ENCODE measurements around the gene RASD2. TPM values are rescaled to one million over a fixed set of nuclear protein-coding genes. Genes with fewer than 3 reads are reported as not detected.
"Not testable (repeated sequence)": the region's sequence is repeated elsewhere in the genome, so short reads cannot be mapped to it uniquely, and the experiment has no call there.

RASD2 gene
- total RNA-seq (2014; rRNA removed) = 0.19 and 0.23 TPM in 2 replicates
- polyA plus RNA-seq (2012) = 0.11 TPM

- no peak for DNase-seq (ENCODE audit: low read depth)
Observed at GRCh38 chr22:35540595-35541253, at the start of gene RASD2. Gene RASD2, plus strand, starts transcription at chr22:35540831. Its CDS starts 5,979 bp downstream, at chr22:35546810.

GRCh38 chr22:35491061-35491907, 49.3 kb upstream of the RASD2 start:
- not testable (repeated sequence) for DNase-seq (ENCODE audit: low read depth)

GRCh38 chr22:35491908-35492380, 48.7 kb upstream of the RASD2 start:
- no peak for DNase-seq (ENCODE audit: low read depth)

GRCh38 chr22:35493074-35493473, 47.6 kb upstream of the RASD2 start:
- DNase-seq (ENCODE audit: low read depth) = no peak

- not testable (repeated sequence) for DNase-seq (ENCODE audit: low read depth)
Observed at GRCh38 chr22:35495711-35496110, 44.9 kb upstream of the RASD2 start.

- DNase-seq (ENCODE audit: low read depth) = no peak
Observed at GRCh38 chr22:35496768-35497312, 43.8 kb upstream of the RASD2 start.

- no peak for DNase-seq (ENCODE audit: low read depth)
Observed at GRCh38 chr22:35498026-35498800, 42.4 kb upstream of the RASD2 start.

GRCh38 chr22:35502836-35503235, 37.8 kb upstream of the RASD2 start:
- DNase-seq (ENCODE audit: low read depth) = no peak

GRCh38 chr22:35505399-35506258, 35.0 kb upstream of the RASD2 start:
- no peak for DNase-seq (ENCODE audit: low read depth)

- DNase-seq (ENCODE audit: low read depth) = no peak
Observed at GRCh38 chr22:35506259-35506570, 34.4 kb upstream of the RASD2 start.

GRCh38 chr22:35507851-35508250, 32.8 kb upstream of the RASD2 start:
- not testable (repeated sequence) for DNase-seq (ENCODE audit: low read depth)

- no peak for DNase-seq (ENCODE audit: low read depth)
Observed at GRCh38 chr22:35509451-35509850, 31.2 kb upstream of the RASD2 start.

GRCh38 chr22:35509960-35510359, 30.7 kb upstream of the RASD2 start:
- DNase-seq (ENCODE audit: low read depth) = no peak

GRCh38 chr22:35510481-35510934, 30.1 kb upstream of the RASD2 start:
- peak; percentile 74 for DNase-seq (ENCODE audit: low read depth)

GRCh38 chr22:35510951-35511350, 29.7 kb upstream of the RASD2 start:
- no peak for DNase-seq (ENCODE audit: low read depth)

GRCh38 chr22:35514366-35514765, 26.3 kb upstream of the RASD2 start:
- DNase-seq (ENCODE audit: low read depth) = no peak

- DNase-seq (ENCODE audit: low read depth) = not testable (repeated sequence)
Observed at GRCh38 chr22:35515952-35516351, 24.7 kb upstream of the RASD2 start.

GRCh38 chr22:35516723-35517122, 23.9 kb upstream of the RASD2 start:
- no peak for DNase-seq (ENCODE audit: low read depth)

GRCh38 chr22:35517207-35517606, 23.4 kb upstream of the RASD2 start:
- DNase-seq (ENCODE audit: low read depth) = no peak

- DNase-seq (ENCODE audit: low read depth) = peak; percentile 41
Observed at GRCh38 chr22:35517769-35518530, 22.7 kb upstream of the RASD2 start.
